ENCODE measurements around the gene TPD52L2. TPM values are rescaled to one million over a fixed set of nuclear protein-coding genes. Genes with fewer than 3 reads are reported as not detected.
"Not testable (repeated sequence)": the region's sequence is repeated elsewhere in the genome, so short reads cannot be mapped to it uniquely, and the experiment has no call there.

TPD52L2 gene
- total RNA-seq, 1 donor from 2014 or later: 99.0 TPM

DNA sequence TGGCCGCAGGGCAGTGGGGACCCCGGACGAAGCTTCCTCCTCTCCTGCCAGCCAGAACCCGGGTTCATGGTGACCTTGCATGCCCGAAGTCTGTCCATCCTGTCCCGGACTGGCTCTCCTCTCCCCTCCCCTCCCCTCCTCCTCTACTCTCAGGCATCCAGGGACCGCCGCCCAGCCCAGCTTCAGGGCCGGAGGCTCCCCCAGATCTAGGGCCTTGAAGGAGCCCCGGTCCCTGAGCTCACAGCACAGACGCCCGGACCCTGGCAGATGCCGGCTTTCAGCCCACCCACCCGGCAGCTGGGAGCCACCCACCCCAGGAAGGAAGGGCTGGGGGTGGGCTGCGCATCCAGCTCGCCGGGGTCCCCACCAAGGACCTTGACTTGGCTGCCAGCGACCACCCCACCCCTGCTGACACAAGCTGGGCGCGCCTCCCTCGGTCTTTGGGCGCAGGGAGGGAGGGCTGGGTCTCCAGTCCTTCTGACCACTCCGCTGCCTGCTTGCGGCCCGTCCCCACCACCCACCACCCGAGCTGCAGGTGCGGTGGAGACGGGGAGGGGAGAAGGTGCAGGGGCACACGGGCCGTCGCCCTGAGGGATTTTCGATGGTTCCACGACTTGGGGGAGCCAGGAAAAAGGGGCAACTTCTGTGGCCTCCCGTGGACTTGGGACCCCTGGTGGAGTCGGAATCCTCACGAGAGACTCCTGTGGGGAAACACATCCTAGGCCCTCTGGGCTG, 9.5 kb upstream of the TPD52L2 start:
- no peak for DNase-seq (ENCODE audit: low read depth)

DNA sequence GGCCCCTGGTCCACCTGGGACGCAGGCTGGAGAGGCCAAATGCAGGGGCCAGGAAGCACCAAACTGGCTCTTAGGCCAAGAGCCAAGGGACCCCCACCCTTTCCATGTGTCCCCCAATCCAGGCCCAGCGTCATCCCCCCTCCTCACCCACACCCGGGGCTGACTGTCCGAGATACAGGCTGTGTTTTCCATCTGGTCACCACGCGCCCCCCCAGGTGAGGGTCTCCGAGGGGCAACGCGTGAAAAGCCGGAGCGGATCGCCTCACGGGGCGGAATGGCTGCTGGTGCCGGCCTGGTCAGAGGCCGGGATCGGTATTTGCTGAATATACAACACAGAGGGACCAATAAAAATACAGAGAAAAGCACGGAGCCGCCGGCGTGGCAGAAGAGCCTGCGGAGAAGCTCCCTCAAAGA, 9.0 kb upstream of the TPD52L2 start:
- no peak for DNase-seq (ENCODE audit: low read depth)

GRCh38 chr20:63857764-63858392, 7.2 kb upstream of the TPD52L2 start:
- no peak for DNase-seq (ENCODE audit: low read depth)

- DNase-seq (ENCODE audit: low read depth): peak; percentile 53
Observed at GRCh38 chr20:63858393-63859165, 6.5 kb upstream of the TPD52L2 start.

DNA sequence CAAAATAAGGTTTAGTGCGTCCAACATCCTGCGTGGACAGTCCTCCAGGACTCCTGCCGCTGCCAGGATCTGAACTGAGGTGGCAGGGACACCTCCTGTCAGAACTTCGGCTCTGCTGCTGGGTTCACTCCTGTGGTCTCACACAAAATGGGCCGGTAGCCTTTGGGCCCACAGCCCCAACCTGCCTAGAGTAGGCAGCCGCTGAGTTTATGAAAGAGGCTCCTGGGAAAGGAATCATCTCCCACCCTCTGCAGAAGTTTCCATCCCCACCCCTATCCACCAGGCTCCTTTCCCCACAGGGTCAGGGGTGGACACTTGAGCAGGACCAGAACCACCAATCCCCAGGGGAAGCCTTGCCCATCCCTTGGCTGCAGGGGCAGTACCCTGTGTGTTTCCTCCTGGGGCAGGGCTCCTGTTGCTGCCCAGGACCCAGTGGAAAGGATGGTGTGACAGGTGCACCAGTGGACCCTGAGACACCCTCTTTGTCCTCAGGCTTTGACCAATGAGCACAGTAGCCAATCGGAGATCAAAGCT, 5.8 kb upstream of the TPD52L2 start:
- no peak for DNase-seq (ENCODE audit: low read depth)

GRCh38 chr20:63860325-63861051, 4.6 kb upstream of the TPD52L2 start:
- DNase-seq (ENCODE audit: low read depth): no peak

- DNase-seq (ENCODE audit: low read depth): no peak
Observed at GRCh38 chr20:63861365-63861934, 3.6 kb upstream of the TPD52L2 start, which contains the start of gene ABHD16B. Gene ABHD16B, plus strand, starts transcription at chr20:63861498. Its CDS starts 43 bp downstream, at chr20:63861541.

GRCh38 chr20:63861981-63862901, 2.8 kb upstream of the TPD52L2 start:
- DNase-seq (ENCODE audit: low read depth): no peak

GRCh38 chr20:63863021-63863797, 1.9 kb upstream of the TPD52L2 start:
- DNase-seq (ENCODE audit: low read depth): no peak

DNA sequence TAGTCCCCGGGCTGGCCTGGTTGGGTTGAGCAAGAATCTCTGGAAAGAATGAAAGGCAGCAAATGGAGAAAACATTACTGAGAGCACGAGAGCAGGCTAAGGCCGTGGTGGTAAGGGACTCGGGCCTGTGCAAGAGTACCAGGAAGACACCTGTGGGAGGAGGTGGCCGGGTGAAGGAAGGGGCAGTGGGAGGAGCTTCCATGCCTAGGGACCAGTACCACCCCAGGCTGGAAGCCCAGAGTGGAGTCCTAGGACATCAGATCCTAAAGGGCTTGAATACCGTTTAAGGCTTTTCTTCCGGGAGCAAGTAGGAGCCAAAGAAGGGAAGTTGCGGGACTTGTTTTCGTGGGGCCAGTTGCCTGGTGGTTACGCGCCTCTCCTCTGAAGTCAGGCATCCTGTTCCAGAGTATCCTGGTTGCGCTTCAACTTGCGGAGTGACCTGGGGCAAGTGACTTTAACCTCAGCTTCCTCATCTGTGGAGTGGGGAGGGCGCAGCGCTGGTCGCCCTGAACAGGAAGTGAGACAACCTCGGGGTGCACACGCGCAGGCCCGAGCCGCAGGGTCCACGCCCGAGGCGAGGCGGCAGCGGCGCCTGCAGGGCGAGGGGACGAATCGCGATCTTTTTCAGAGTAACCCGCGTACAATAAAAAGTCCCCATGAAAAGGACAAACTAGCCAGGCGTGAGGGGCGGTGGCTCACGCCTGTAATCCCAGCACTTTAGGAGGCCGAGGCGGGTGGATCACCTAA, 1.1 kb upstream of the TPD52L2 start:
- peak; percentile 82 for DNase-seq (ENCODE audit: low read depth)

- no peak for DNase-seq (ENCODE audit: low read depth)
Observed at GRCh38 chr20:63864545-63864977, 509 bp upstream of the TPD52L2 start.

DNA sequence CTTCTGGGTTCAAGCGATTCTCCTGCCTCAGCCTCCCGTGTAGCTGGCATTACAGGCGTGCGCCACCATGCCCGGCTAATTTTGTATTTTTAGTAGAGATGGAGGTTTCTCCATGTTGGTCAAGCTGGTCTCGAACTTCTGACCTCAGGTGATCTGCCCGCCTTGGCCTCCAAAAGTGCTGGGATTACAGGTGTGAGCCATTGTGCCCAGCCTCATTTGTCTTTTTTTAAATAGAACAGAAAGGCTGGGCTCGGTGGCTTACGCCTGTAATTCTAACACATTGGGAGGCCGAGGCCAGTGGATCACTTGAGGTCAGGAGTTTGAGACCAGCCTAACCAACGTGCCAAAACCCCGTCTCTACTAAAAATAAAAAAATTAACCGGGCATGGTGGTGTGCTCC, 2.0 kb downstream of the TPD52L2 start:
- DNase-seq (ENCODE audit: low read depth): not testable (repeated sequence)

- DNase-seq (ENCODE audit: low read depth): no peak
Observed at GRCh38 chr20:63868264-63868663, 3.2 kb downstream of the TPD52L2 start.

DNA sequence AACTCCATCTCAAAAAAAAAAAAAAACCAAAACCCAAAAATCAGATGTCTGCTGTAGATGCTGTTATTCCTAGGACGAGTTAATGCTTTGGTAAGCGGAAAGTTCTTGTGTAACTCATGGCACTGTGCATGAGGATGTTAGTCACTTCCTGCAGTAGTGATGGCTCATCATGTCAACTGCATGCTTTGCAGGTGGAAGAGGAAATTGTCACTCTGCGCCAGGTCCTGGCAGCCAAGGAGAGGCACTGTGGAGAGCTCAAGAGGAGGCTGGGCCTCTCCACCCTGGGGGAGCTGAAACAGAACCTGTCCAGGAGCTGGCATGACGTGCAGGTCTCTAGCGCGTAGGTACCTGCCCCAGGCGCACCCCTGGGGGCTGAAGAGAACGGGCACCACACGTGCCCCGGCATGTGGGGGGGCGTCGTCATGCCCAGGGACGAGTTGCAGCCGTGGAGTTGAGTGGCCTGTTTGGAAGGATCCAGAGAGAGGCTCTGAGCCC, 8.5 kb downstream of the TPD52L2 start:
- DNase-seq (ENCODE audit: low read depth): no peak

GRCh38 chr20:63874241-63874640, 9.2 kb downstream of the TPD52L2 start:
- DNase-seq (ENCODE audit: low read depth): not testable (repeated sequence)

- DNase-seq (ENCODE audit: low read depth): no peak
Observed at GRCh38 chr20:63876489-63877036, 11.5 kb downstream of the TPD52L2 start.

DNA sequence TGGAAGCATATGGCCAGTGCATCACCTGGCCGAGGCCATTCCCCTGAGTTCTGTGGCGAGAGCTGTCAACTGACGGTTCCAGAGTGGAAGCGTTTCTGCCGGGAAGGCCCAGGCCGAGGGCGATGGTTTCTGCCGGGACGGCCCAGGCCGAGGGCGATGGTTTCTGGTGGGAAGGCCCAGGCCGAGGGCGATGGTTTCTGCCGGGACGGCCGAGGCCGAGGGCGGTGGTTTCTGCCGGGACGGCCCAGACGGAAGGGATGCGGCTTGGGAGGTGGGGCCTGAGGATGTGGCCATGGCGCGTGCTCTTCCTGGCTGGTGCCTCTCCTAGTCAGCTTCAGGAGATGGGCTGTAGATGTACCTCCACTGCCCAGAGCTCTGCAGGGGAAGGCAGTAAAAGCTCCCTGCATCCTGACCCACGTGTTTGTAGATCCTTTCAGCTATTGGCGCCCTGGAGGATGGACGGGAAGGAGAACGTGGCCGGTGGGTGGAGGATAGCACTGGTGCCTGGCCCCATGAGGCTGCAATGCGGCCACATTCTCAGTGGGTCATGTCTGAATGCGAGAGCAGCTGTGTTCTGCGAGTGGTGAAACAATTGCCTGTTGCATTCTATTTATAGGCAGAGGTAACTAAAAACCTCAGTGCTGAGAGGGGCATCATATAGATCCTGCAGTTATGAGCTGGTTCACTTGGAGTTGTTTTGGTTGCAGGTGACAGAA, 12.8 kb downstream of the TPD52L2 start:
- peak; percentile 71 for DNase-seq (ENCODE audit: low read depth)

Measured in myocyte (in vitro differentiated cells).